CD8-positive, alpha-beta memory T cell (primary cell): ENCODE data around the gene CST4. TPM values are rescaled to one million over a fixed set of nuclear protein-coding genes. Genes with fewer than 3 reads are reported as not detected.
"Not testable (repeated sequence)": the region's sequence is repeated elsewhere in the genome, so short reads cannot be mapped to it uniquely, and the experiment has no call there.

Source experiments
- CTCF ChIA-PET: fragments of 350-600 bp; sonication (Branson Sonifier 250); formaldehyde crosslinking; loops from one replicate; lab custom pipeline; 2021; ENCODE audit warnings: antibody characterized with exemption; lab: Charles Lee
- POLR2A ChIA-PET: fragments of 350-600 bp; sonication (Branson Sonifier 250); formaldehyde crosslinking; loops from one replicate; lab custom pipeline; 2021; ENCODE audit warnings: antibody characterized with exemption; lab: Charles Lee
- DNase-seq, 5 donors: peaks; one replicate each; pipeline versions ENCODE4 v3.0.0 to v3.0.0-alpha.2; 2020 to 2022; ENCODE audit warnings: mixed read lengths in 1 of 5
- H3K27ac ChIP-seq: one replicate; pipeline ENCODE4 v1.7.0; 2013; ENCODE audit warnings: low read depth, mild to moderate bottlenecking, low read length, moderate library complexity
- H3K27me3 ChIP-seq: 2 replicates; pipeline ENCODE4 v1.7.0; 2013; ENCODE audit warnings: low read length, mild to moderate bottlenecking; ENCODE audit not compliant: insufficient read depth, poor library complexity, severe bottlenecking
- H3K36me3 ChIP-seq: 2 replicates; pipeline ENCODE4 v1.7.0; 2013; ENCODE audit warnings: mild to moderate bottlenecking, low read length, moderate library complexity; ENCODE audit not compliant: insufficient read depth
- H3K4me1 ChIP-seq: 2 replicates; pipeline ENCODE4 v1.7.0; 2013; ENCODE audit warnings: mild to moderate bottlenecking, low read length, moderate library complexity; ENCODE audit not compliant: insufficient read depth
- H3K4me3 ChIP-seq: 2 replicates; pipeline ENCODE4 v1.7.0; 2013; ENCODE audit warnings: mild to moderate bottlenecking, low read length
- H3K9me3 ChIP-seq: 2 replicates; pipeline ENCODE4 v1.7.0; 2013; ENCODE audit warnings: mild to moderate bottlenecking, low read length
- H3K27ac Mint-ChIP-seq, 8 donors: one replicate each; pipeline ENCODE4 v1.8.0; 2020 to 2021; ENCODE audit warnings: mixed read lengths in 8 of 8, mild to moderate bottlenecking in 6 of 8, inconsistent platforms in 3 of 8, moderate library complexity in 3 of 8
- H3K27me3 Mint-ChIP-seq, 2 donors: one replicate each; pipeline ENCODE4 v1.8.0; 2020 to 2021; ENCODE audit warnings: mixed read lengths in 2 of 2, mild to moderate bottlenecking in 1 of 2, moderate library complexity in 1 of 2
- H3K36me3 Mint-ChIP-seq, 3 donors: one replicate each; pipeline ENCODE4 v1.8.0; 2020 to 2021; ENCODE audit warnings: mixed read lengths in 3 of 3, inconsistent platforms in 1 of 3, mild to moderate bottlenecking in 1 of 3
- H3K4me1 Mint-ChIP-seq, 3 donors: one replicate each; pipeline ENCODE4 v1.8.0; 2020 to 2021; ENCODE audit warnings: mixed read lengths in 3 of 3, inconsistent platforms in 1 of 3, mild to moderate bottlenecking in 1 of 3
- H3K4me3 Mint-ChIP-seq, 7 donors: one replicate each; pipeline ENCODE4 v1.8.0; 2020 to 2021; ENCODE audit warnings: mixed read lengths in 7 of 7, mild to moderate bottlenecking in 6 of 7, moderate library complexity in 4 of 7, inconsistent platforms in 2 of 7
- H3K9me3 Mint-ChIP-seq, 5 donors: one replicate each; pipeline ENCODE4 v1.8.0; 2020 to 2022; ENCODE audit warnings: mixed read lengths in 5 of 5, mild to moderate bottlenecking in 3 of 5, moderate library complexity in 2 of 5, inconsistent platforms in 1 of 5
- polyA plus RNA-seq: library from polyadenylated mRNA; unstranded; fragments of 300-500 nt; fragmentation: Illumina TruSeq; gene quantifications from one replicate; pipeline ENCODE4 v1.2.3, GENCODE V29; 2021
- total RNA-seq, 2 experiments: library from RNA; stranded (reverse); gene quantifications; one replicate each; pipeline ENCODE4 v1.2.3, GENCODE V29; 2021

Gene CST4
- total and polyA plus RNA-seq, 3 experiments from 2014 or later: not detected

GRCh38 chr20:23721962-23722361 lies 33.1 kb upstream of the CST4 start:
- Mint-ChIP-seq H3K27me3 (peaks cover 7 to 12% of the 10 kb centered on the region in 2 donors), H3K4me1 (no peaks in the 10 kb centered on the region), H3K9me3 (peaks cover 0 to 4% (median under 1%) of the 10 kb centered on the region in 5 donors), H3K4me3 (no peak overlapping the region), H3K36me3 (peaks cover 0 to 6% (median 0%) of the 10 kb centered on the region in 3 donors), H3K27ac (no peak overlapping the region)
- H3K27me3 ChIP-seq: no peaks in the 10 kb centered on the region
- no peak overlapping the region for H3K27ac ChIP-seq
- ChIA-PET POLR2A (no interaction called here), CTCF (no interaction called here)
- H3K4me3 ChIP-seq: no peak overlapping the region
- no peaks in the 10 kb centered on the region for H3K9me3 ChIP-seq
- H3K36me3 ChIP-seq: no peaks in the 10 kb centered on the region
- H3K4me1 ChIP-seq: no peaks in the 10 kb centered on the region
- no peak for DNase-seq

DNA sequence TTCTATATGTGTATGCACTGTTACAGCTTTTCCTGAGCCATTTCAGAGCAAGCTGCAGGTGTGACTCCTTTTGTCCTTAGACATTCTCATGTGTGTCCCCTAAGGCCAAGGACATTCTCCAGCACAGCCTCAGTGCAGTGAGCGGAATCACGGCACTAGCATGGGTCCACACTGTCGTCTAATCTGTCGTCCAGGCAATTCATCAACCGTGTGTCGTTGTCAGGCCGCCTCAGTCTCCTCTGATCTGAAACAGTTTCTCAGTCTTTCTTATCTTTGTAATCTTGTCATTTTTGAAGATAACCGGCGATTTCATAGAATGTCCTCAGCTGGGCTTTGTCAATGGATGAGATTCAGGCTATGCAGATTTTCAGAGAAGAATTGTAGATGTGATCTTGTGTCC lies 30.5 kb upstream of the CST4 start:
- H3K27me3 Mint-ChIP-seq: peaks cover 9 to 12% of the 10 kb centered on the region in 2 donors
- H3K27ac ChIP-seq, H3K27me3 ChIP-seq, CTCF ChIA-PET, H3K9me3 Mint-ChIP-seq, H3K4me3 Mint-ChIP-seq, DNase-seq, H3K36me3 ChIP-seq, H3K4me1 ChIP-seq, POLR2A ChIA-PET, H3K36me3 Mint-ChIP-seq, H3K4me3 ChIP-seq, H3K9me3 ChIP-seq, H3K4me1 Mint-ChIP-seq, H3K27ac Mint-ChIP-seq: not testable (repeated sequence)

GRCh38 chr20:23711778-23712177 lies 22.9 kb upstream of the CST4 start:
- H3K4me1 ChIP-seq, POLR2A ChIA-PET, H3K4me1 Mint-ChIP-seq, H3K4me3 ChIP-seq, H3K27ac Mint-ChIP-seq, H3K9me3 Mint-ChIP-seq, H3K27me3 Mint-ChIP-seq, CTCF ChIA-PET, H3K27ac ChIP-seq, DNase-seq, H3K27me3 ChIP-seq, H3K4me3 Mint-ChIP-seq, H3K36me3 Mint-ChIP-seq, H3K9me3 ChIP-seq, H3K36me3 ChIP-seq: not testable (repeated sequence)

DNA sequence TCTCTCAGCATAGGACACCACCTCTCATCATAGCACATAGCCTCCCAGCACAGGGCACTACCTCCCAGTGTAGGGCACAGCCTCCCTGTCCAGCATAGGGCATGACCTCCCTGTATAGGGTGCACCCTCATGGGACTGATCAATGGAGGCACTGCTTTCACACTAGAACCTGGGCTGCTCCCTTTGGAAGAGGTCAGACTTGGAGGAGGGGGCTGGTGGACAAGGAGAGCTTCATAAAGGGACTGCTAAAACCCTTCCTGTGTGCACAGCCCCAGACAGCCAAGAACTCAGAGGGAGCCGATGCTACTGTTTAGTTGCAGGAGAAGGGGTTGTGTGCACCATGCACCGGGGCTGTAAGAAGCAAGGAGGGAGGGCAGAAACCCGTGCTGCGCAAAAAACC lies 21.9 kb upstream of the CST4 start:
- H3K36me3 Mint-ChIP-seq: no peaks in the 10 kb centered on the region

GRCh38 chr20:23705895-23706294 lies 17.1 kb upstream of the CST4 start:
- H3K9me3 Mint-ChIP-seq: peaks cover 0 to 2% (median 0%) of the 10 kb centered on the region in 5 donors
- H3K27ac Mint-ChIP-seq: no peak overlapping the region
- Histone ChIP-seq H3K27me3 (no peaks in the 10 kb centered on the region), H3K4me1 (no peaks in the 10 kb centered on the region), H3K27ac (no peak overlapping the region), H3K36me3 (no peaks in the 10 kb centered on the region), H3K4me3 (no peak overlapping the region), H3K9me3 (no peaks in the 10 kb centered on the region)
- H3K36me3 Mint-ChIP-seq: no peaks in the 10 kb centered on the region
- no peak overlapping the region for H3K4me3 Mint-ChIP-seq
- peaks cover 0 to 5% of the 10 kb centered on the region in 2 donors for H3K27me3 Mint-ChIP-seq
- no peaks in the 10 kb centered on the region for H3K4me1 Mint-ChIP-seq
- DNase-seq: no peak
- ChIA-PET CTCF (no interaction called here), POLR2A (no interaction called here)

More for the DNA sequence above, 21.9 kb upstream of the CST4 start:
- H3K36me3 ChIP-seq: no peaks in the 10 kb centered on the region
- ChIA-PET POLR2A (no interaction called here), CTCF (no interaction called here)
- no peak overlapping the region for H3K4me3 ChIP-seq
- Mint-ChIP-seq H3K9me3 (peaks cover 0 to 2% (median 0%) of the 10 kb centered on the region in 5 donors), H3K4me3 (no peak overlapping the region), H3K4me1 (no peaks in the 10 kb centered on the region), H3K27ac (no peak overlapping the region), H3K27me3 (peaks cover 0 to 3% of the 10 kb centered on the region in 2 donors)
- H3K27ac ChIP-seq: no peak overlapping the region
- H3K4me1 ChIP-seq: no peaks in the 10 kb centered on the region
- no peaks in the 10 kb centered on the region for H3K9me3 ChIP-seq
- peaks cover 4% of the 10 kb centered on the region for H3K27me3 ChIP-seq
- DNase-seq: no peak

DNA sequence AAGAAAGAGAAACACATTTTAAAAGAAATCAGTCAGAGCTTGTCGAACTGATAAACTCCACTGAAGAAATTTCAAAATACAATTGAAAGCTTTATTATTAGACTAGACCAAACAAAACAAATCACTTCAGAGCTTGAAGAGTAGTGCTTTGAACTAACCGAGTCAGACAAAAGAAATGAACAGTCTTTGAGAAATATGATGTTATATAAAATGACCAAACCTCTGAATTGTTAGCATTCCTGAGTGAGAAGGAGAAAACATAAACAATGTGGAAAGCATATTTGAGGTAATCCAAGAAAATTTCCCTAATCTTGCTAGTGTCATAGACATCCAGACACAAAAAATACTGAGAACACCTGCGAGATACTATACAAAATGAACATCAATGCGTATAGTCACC lies 13.2 kb upstream of the CST4 start:
- no peak overlapping the region for H3K27ac ChIP-seq
- H3K4me3 Mint-ChIP-seq: no peak overlapping the region
- no peak overlapping the region for H3K4me3 ChIP-seq
- H3K27me3 ChIP-seq: no peaks in the 10 kb centered on the region
- POLR2A ChIA-PET: no interaction called here
- CTCF ChIA-PET: no interaction called here
- H3K36me3 ChIP-seq: no peaks in the 10 kb centered on the region
- peaks cover 0 to 2% (median 0%) of the 10 kb centered on the region in 5 donors for H3K9me3 Mint-ChIP-seq
- no peak for DNase-seq
- no peaks in the 10 kb centered on the region for H3K4me1 Mint-ChIP-seq
- H3K4me1 ChIP-seq: no peaks in the 10 kb centered on the region
- no peaks in the 10 kb centered on the region for H3K9me3 ChIP-seq
- H3K27me3 Mint-ChIP-seq: peaks cover 0 to 5% of the 10 kb centered on the region in 2 donors
- no peaks in the 10 kb centered on the region for H3K36me3 Mint-ChIP-seq
- no peak overlapping the region for H3K27ac Mint-ChIP-seq

- H3K4me1 Mint-ChIP-seq: no peaks in the 10 kb centered on the region
Measured at GRCh38 chr20:23700931-23701330, 12.1 kb upstream of the CST4 start.

GRCh38 chr20:23697947-23698346 lies 9.1 kb upstream of the CST4 start:
- no peaks in the 10 kb centered on the region for H3K36me3 ChIP-seq
- no peaks in the 10 kb centered on the region for H3K9me3 Mint-ChIP-seq
- H3K4me1 ChIP-seq: no peaks in the 10 kb centered on the region
- H3K27ac ChIP-seq: no peak overlapping the region
- H3K27ac Mint-ChIP-seq: no peak overlapping the region
- no peak overlapping the region for H3K4me3 ChIP-seq
- H3K4me1 Mint-ChIP-seq: no peaks in the 10 kb centered on the region
- no peaks in the 10 kb centered on the region for H3K36me3 Mint-ChIP-seq
- no peaks in the 10 kb centered on the region for H3K27me3 ChIP-seq
- H3K9me3 ChIP-seq: no peaks in the 10 kb centered on the region
- POLR2A ChIA-PET: no interaction called here
- no peak overlapping the region for H3K4me3 Mint-ChIP-seq
- CTCF ChIA-PET: no interaction called here
- no peak for DNase-seq
- H3K27me3 Mint-ChIP-seq: peaks cover 3 to 16% of the 10 kb centered on the region in 2 donors

More at GRCh38 chr20:23700931-23701330, 12.1 kb upstream of the CST4 start:
- Mint-ChIP-seq H3K9me3 (peaks cover 0 to 2% (median 0%) of the 10 kb centered on the region in 5 donors), H3K36me3 (no peaks in the 10 kb centered on the region), H3K27me3 (peaks cover 0 to 3% of the 10 kb centered on the region in 2 donors), H3K27ac (no peak overlapping the region), H3K4me3 (no peak overlapping the region)
- Histone ChIP-seq H3K4me1 (no peaks in the 10 kb centered on the region), H3K36me3 (no peaks in the 10 kb centered on the region), H3K4me3 (no peak overlapping the region), H3K27me3 (no peaks in the 10 kb centered on the region), H3K9me3 (no peaks in the 10 kb centered on the region), H3K27ac (no peak overlapping the region)
- CTCF ChIA-PET: no interaction called here
- POLR2A ChIA-PET: no interaction called here
- no peak for DNase-seq

DNA sequence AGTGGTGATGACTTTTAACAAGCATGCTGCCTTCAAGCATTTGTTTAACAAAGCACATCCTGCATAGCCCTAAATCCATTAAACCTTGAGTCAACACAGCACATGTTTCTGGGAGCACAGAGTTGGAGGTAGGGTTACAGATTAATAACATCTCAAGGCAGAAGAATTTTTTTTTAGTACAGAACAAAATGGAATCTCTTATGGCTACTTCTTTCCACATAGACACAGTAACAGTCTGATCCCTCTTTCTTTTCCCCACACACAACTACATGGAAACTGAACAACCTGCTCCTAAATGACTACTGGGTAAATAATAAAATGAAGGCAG lies 6.2 kb upstream of the CST4 start:
- H3K4me3 Mint-ChIP-seq, H3K4me1 ChIP-seq, H3K4me3 ChIP-seq, DNase-seq, H3K9me3 Mint-ChIP-seq, H3K27me3 ChIP-seq, H3K4me1 Mint-ChIP-seq, POLR2A ChIA-PET, H3K36me3 Mint-ChIP-seq, H3K27ac Mint-ChIP-seq, CTCF ChIA-PET, H3K27ac ChIP-seq, H3K9me3 ChIP-seq, H3K36me3 ChIP-seq: not testable (repeated sequence)
- peaks cover 3 to 17% of the 10 kb centered on the region in 2 donors for H3K27me3 Mint-ChIP-seq
